Heart right ventricle (tissue), 16 donors: Measurements from ENCODE around the gene NFATC1. TPM values are rescaled to one million over a fixed set of nuclear protein-coding genes. Genes with fewer than 3 reads are reported as not detected.

Experiments used
- ATAC-seq, 8 donors: fragments of 200-7000 bp; cut with Tn5 transposase; one replicate each; pipeline ENCODE4 v1.9.1; 2020; ENCODE audit warnings: mild to moderate bottlenecking in 8 of 8, moderate library complexity in 8 of 8, moderate number of reproducible peaks in 1 of 8
- DNase-seq, 2 donors: peaks; one replicate each; pipeline ENCODE4 v3.0.0-alpha.2; 2020
- H3K27ac ChIP-seq, 10 donors: fragments of 200-600 bp; sonication (generic) in 2 of 10; one replicate each; pipeline versions ENCODE4 v1.5.0 to v1.8.0; 2020 to 2022; ENCODE audit warnings: mild to moderate bottlenecking in 3 of 10
- H3K27me3 ChIP-seq, 7 donors: fragments of 200-600 bp; one replicate each; pipeline ENCODE4 v1.8.0; 2021 to 2022; ENCODE audit warnings: mild to moderate bottlenecking in 2 of 7
- H3K36me3 ChIP-seq, 9 donors: fragments of 200-600 bp; sonication (generic) in 1 of 9; one replicate each; pipeline versions ENCODE4 v1.5.0 to v1.8.0; 2020 to 2022; ENCODE audit warnings: mild to moderate bottlenecking in 2 of 9
- H3K4me1 ChIP-seq, 9 donors: fragments of 200-600 bp; sonication (generic) in 1 of 9; one replicate each; pipeline versions ENCODE4 v1.5.0 to v1.8.0; 2020 to 2022; ENCODE audit warnings: mild to moderate bottlenecking in 4 of 9
- H3K4me3 ChIP-seq, 10 donors: fragments of 200-600 bp; sonication (generic) in 2 of 10; one replicate each; pipeline versions ENCODE4 v1.5.0 to v1.8.0; 2020 to 2022; ENCODE audit warnings: mild to moderate bottlenecking in 7 of 10, moderate library complexity in 2 of 10
- H3K9me3 ChIP-seq, 11 donors: fragments of 200-600 bp in 10 of 11; sonication (generic) in 2 of 11; one replicate each; pipeline versions ENCODE4 v1.5.0 to v1.8.0; 2013 to 2022; ENCODE audit warnings: mild to moderate bottlenecking in 2 of 11, control low read depth in 1 of 11, moderate library complexity in 1 of 11
- WGBS, 2 donors: extraction: QIAGEN DNeasy Blood & Tissue Kit; methylation state at CpG; one replicate each; pipeline ENCODE4 v1.1.7; 2013; ENCODE audit warnings: inconsistent platforms in 1 of 2; 5-methylcytosine and 5-hydroxymethylcytosine counted together
- intact Hi-C, 10 donors: fragments of 100-400 bp; cut with DNase I; formaldehyde crosslinking; loops; one replicate each; pipeline versions ENCODE4 v1.11.1 to v1.14.2; 2022
- polyA plus RNA-seq, 2 donors: library from polyadenylated mRNA; stranded (reverse); fragments of 200-250 nt; gene quantifications; one replicate each; pipeline ENCODE4 v1.2.3, GENCODE V29; 2013
- total RNA-seq, 10 donors: library from RNA; stranded (reverse); fragmentation: NEBNext Ultra II Directional in 3 of 10; extraction: Animal tissue kit (Norgen Biotek cat#: 25700) in 3 of 10; gene quantifications; one replicate each; pipeline versions ENCODE4 v1.2.1 to v1.2.4, GENCODE V29; 2021 to 2023
- TF ChIP-seq, protein P1 (sequence below), 9 donors: fragments of 200-600 bp; sonication (generic) in 2 of 9; IDR thresholded peaks; one replicate each; pipeline versions ENCODE4 v1.5.0 to v1.8.0; 2021 to 2022; ENCODE audit warnings: antibody characterized with exemption in 9 of 9, mild to moderate bottlenecking in 5 of 9, moderate library complexity in 1 of 9
- donor health status: Arrhythmogenic right ventricular cardiomyopathy.
- donor health status: ischemic (EF 13 %, LVEDD 7.1; RV severe dilation, severe dysfunction).
- donor health status: healthy with polysubstance abuse.
- donor health status: DM: no; HTN: yes; CAD: no.
- donor health status: DM: no; HTN: no; CAD: no.
- donor health status: ischemic (EF 25% LVEDD 6.9; RV normal size, moderate dysfunction).
- donor health status: ischemic (EF 25% LVEDD 5.7; RV mildly dilated, moderate dysfunction).
- donor health status: healthy.
- donor health status: DM: yes; HTN: yes; CAD: no.
- donor health status: Ischemic cardiomyopathy.
- donor health status: ischemic (EF 35%, LVEDD 5.7; RV mildly dilated, moderate dysfunction).
- donor health status: nonischemic (EF 11% LVEDD 7.7; RV severe dilation, severe dysfunction).
- donor health status: DM: yes; HTN: yes; CAD: no.
- donor health status: PGD.
- donor health status: ischemic (EF 29% LVEDD 5.4; RV normal size, mild dysfunction).
- donor health status: nonischemic (EF 23%, LVEDD 6.1; RV moderate dilation, normal function).

The NFATC1 gene
- total and polyA plus RNA-seq, 12 donors: 6.3 to 23.8 (median 18.6) TPM

DNA sequence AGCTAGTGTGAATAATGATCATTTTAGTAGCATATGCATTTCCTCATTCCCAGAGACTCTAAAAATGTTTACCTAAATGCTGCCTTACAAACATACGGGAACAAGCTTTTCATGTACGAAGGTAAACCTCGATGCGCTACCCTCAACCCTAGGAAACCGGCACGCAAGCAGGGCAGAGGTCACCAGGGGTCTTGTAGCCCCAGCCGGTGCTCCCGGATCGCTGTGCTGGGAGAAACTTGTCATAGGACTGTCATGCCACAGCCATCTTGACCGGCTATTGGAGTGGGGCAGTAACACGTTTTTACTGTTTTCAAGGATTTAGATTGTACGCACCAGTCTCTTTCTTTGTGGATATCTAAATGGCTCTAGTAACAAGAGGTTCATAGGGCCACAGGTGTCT, 34.8 kb upstream of the NFATC1 start:
- intact Hi-C loops: no loop called here
- DNase-seq: no peak
- 96 to 97% methylated on average over 12 of the region's 12 CpGs for WGBS, 2 donors
- Histone ChIP-seq H3K9me3 (no peaks in the 10 kb centered on the region), H3K4me3 (no peak overlapping the region), H3K27ac (no peak overlapping the region), H3K36me3 (peaks cover 0 to 65% (median 18%) of the 10 kb centered on the region in 9 donors), H3K27me3 (no peaks in the 10 kb centered on the region), H3K4me1 (no peaks in the 10 kb centered on the region)
- TF ChIP-seq, protein P1, sequence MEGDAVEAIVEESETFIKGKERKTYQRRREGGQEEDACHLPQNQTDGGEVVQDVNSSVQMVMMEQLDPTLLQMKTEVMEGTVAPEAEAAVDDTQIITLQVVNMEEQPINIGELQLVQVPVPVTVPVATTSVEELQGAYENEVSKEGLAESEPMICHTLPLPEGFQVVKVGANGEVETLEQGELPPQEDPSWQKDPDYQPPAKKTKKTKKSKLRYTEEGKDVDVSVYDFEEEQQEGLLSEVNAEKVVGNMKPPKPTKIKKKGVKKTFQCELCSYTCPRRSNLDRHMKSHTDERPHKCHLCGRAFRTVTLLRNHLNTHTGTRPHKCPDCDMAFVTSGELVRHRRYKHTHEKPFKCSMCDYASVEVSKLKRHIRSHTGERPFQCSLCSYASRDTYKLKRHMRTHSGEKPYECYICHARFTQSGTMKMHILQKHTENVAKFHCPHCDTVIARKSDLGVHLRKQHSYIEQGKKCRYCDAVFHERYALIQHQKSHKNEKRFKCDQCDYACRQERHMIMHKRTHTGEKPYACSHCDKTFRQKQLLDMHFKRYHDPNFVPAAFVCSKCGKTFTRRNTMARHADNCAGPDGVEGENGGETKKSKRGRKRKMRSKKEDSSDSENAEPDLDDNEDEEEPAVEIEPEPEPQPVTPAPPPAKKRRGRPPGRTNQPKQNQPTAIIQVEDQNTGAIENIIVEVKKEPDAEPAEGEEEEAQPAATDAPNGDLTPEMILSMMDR (IDR thresholded peaks at IDR 0.05): no peak
- no peak for ATAC-seq

DNA sequence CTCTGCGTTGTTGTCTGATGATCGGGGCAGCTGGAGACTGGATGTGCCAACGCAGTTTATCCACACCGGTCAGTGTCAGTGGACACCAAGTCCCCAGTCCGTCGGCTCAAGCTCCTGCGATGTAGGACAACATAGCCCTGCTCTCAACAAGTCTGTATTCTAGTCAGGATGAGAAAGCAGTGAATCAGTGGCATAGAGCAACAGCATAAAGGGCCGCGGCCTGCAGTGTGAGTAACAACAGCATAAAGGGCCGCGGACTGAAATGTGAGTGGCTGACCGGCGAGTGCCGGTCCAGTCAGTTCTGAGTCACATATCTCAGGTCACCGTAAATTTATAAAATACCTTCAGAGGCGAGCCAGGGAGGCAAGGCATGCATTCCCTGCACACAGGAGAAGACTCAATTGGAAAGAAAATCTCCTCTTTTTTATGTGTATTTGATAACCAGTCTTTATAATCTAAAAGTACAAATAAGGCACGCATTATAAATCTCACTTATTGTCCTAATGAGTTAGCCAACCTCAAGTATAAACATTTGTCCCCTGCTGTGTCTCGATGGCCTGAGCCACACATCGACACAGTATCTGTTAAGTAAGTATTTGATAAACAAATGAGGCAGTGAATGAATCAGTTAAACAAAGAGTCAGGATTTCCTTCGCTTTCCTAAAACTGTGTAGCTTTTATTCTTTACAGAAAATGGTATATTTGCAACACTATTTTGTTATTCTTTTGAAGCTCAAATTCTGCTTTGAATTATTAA, 33.8 kb upstream of the NFATC1 start:
- Histone ChIP-seq H3K4me1 (no peaks in the 10 kb centered on the region), H3K9me3 (no peaks in the 10 kb centered on the region), H3K27ac (no peak overlapping the region), H3K36me3 (peaks cover 0 to 70% (median 18%) of the 10 kb centered on the region in 9 donors), H3K27me3 (no peaks in the 10 kb centered on the region), H3K4me3 (no peak overlapping the region)
- DNase-seq (no peak), ATAC-seq (no peak)
- 90 to 91% methylated on average over 20 of the region's 20 CpGs for WGBS, 2 donors
- TF ChIP-seq, protein P1 (IDR thresholded peaks at IDR 0.05): no peak
- intact Hi-C loops: no loop called here

DNA sequence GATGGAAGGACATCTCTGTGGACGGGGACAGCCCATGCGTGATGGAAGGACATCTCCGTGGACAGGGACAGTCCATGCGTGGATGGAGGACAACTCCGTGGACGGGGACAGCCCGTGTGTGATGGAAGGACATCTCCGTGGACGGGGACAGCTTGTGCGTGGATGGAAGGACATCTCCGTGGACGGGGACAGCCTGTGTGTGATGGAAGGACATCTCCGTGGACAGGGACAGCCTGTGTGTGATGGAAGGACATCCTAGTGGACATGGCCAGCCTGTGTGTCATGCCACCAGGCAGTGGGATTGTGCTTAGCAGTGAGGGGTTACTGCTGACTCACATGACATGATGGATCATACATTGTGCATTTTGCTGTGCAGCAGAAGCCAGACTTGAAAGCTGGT, 30.0 kb upstream of the NFATC1 start:
- H3K36me3 ChIP-seq: peaks cover 0 to 58% (median 6%) of the 10 kb centered on the region in 9 donors
- H3K4me1 ChIP-seq: peaks cover 0 to 8% (median 0%) of the 10 kb centered on the region in 9 donors
- WGBS, 2 donors: 97 to 98% methylated on average over 13 of the region's 13 CpGs
- intact Hi-C loops: no loop called here
- no peaks in the 10 kb centered on the region for H3K9me3 ChIP-seq
- DNase-seq (no peak), ATAC-seq (peak in 1 of 8 donors; percentile 47)
- no peak overlapping the region for H3K27ac ChIP-seq
- H3K27me3 ChIP-seq: no peaks in the 10 kb centered on the region
- H3K4me3 ChIP-seq: no peak overlapping the region
- TF ChIP-seq, protein P1 (IDR thresholded peaks at IDR 0.05): no peak

DNA sequence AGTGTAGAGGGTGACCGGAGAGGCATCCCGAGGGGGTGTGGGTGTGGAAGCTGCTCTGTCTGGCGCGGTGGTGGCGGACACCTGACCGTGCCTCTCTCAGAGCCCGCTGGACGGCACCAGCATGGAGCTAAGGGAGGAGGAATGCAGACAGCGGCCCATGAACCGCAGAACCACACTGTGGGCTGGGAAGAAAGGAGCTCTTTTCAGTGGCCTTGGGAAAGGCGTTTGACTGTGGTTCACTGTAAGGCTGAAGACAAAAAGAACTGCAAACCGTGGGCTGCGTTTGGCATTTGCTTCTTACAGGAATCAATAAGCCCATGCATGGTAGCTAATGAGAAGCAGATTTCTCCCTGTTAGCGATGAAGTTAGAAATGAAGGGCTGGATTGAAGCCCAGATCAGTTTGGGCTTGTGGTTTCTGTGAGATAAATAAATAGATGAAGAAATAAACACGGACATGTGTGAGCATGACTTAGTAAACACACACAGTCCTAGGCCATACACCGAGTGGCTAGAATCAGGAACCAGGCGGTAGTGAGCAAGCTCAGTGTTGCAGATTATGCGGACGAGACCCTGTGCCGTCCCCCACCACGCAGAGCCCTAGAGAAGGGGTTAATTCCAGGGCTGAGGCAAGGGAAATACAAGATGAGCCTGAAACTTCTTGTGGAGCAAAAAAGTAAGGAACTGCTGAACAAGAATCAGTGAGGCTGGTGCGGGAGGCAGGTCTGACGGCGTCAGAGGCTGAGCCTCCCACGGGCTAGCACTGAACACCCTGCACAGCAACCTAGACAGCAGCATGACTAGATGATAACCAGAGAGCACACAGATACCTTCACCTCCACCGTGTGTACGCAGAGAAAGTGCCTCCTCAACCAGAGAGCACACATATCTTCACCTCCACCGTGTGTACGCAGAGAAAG, 29.3 kb upstream of the NFATC1 start:
- H3K27me3 ChIP-seq: no peaks in the 10 kb centered on the region
- DNase-seq: no peak
- H3K4me1 ChIP-seq: peaks cover 0 to 8% (median 0%) of the 10 kb centered on the region in 9 donors
- peaks cover 0 to 54% (median 5%) of the 10 kb centered on the region in 9 donors for H3K36me3 ChIP-seq
- H3K4me3 ChIP-seq: no peak overlapping the region
- 87 to 90% methylated on average over 28 to 29 of the region's 29 CpGs for WGBS, 2 donors
- intact Hi-C loops: no loop called here
- H3K27ac ChIP-seq: no peak overlapping the region
- no peaks in the 10 kb centered on the region for H3K9me3 ChIP-seq
- TF ChIP-seq, protein P1 (IDR thresholded peaks at IDR 0.05): no peak
- no peak for ATAC-seq
